NCI-H2029 treated with DMSO at 0.1 percent for 48 hours (cell line): ENCODE data around the gene SPTBN5.

ENCODE experiments used
- DNase-seq: peaks from one replicate; lab custom pipeline; 2025; lab: John Stamatoyannopoulos, UW

The SPTBN5 gene

GRCh38 chr15:41883484-41883825 is 10.4 kb downstream of the SPTBN5 start:
- DNase-seq: no peak

GRCh38 chr15:41882689-41883483 is 11.0 kb downstream of the SPTBN5 start:
- no peak for DNase-seq

- no peak for DNase-seq
Observed at GRCh38 chr15:41881920-41882688, 11.7 kb downstream of the SPTBN5 start.

- DNase-seq: no peak
Observed at GRCh38 chr15:41881550-41881919, 12.3 kb downstream of the SPTBN5 start.

- DNase-seq: no peak
Observed at GRCh38 chr15:41881086-41881485, 12.8 kb downstream of the SPTBN5 start.

- DNase-seq: no peak
Observed at GRCh38 chr15:41880156-41880877, 13.5 kb downstream of the SPTBN5 start.

- DNase-seq: no peak
Observed at GRCh38 chr15:41879321-41879845, 14.5 kb downstream of the SPTBN5 start.

GRCh38 chr15:41878355-41878699 is 15.5 kb downstream of the SPTBN5 start:
- peak; percentile 28 for DNase-seq

GRCh38 chr15:41877631-41878354 is 16.1 kb downstream of the SPTBN5 start:
- DNase-seq: peak; percentile 22

GRCh38 chr15:41876689-41877088 is 17.2 kb downstream of the SPTBN5 start:
- DNase-seq: no peak

- no peak for DNase-seq
Observed at GRCh38 chr15:41876007-41876406, 17.8 kb downstream of the SPTBN5 start.

GRCh38 chr15:41874736-41875135 is 19.1 kb downstream of the SPTBN5 start:
- no peak for DNase-seq

GRCh38 chr15:41873711-41874110 is 20.1 kb downstream of the SPTBN5 start:
- DNase-seq: peak; percentile 7

- no peak for DNase-seq
Observed at GRCh38 chr15:41872166-41872747, 21.6 kb downstream of the SPTBN5 start.

- DNase-seq: no peak
Observed at GRCh38 chr15:41871175-41871905, 22.5 kb downstream of the SPTBN5 start.

- no peak for DNase-seq
Observed at GRCh38 chr15:41870689-41871081, 23.2 kb downstream of the SPTBN5 start.

GRCh38 chr15:41869770-41870688 is 23.8 kb downstream of the SPTBN5 start:
- no peak for DNase-seq

- no peak for DNase-seq
Observed at GRCh38 chr15:41868321-41868720, 25.5 kb downstream of the SPTBN5 start.

GRCh38 chr15:41866872-41867579 is 26.8 kb downstream of the SPTBN5 start:
- no peak for DNase-seq
